Measurements from ENCODE around the gene KAT6B.

KAT6B gene

DNA sequence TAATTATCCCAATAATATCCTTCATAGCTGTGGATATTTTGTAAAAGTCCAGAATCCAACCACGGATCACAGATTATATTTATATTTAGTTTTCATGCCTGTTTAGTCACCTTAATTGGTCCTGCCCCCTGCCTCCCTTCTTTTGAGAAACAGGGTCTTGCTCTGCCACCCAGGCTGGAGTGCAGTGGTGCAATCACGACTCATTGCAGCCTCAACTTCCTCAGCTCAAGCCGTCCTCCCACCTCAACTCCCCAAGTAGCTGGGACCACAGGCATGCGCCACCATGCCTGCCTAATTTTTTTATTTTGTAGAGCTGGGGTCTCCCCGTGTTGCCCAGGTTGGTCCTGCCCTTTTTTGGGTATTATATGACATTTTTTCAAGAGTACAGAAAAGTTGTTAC lies 129.4 kb downstream of the KAT6B start:
- TF ChIP-seq, protein P1, sequence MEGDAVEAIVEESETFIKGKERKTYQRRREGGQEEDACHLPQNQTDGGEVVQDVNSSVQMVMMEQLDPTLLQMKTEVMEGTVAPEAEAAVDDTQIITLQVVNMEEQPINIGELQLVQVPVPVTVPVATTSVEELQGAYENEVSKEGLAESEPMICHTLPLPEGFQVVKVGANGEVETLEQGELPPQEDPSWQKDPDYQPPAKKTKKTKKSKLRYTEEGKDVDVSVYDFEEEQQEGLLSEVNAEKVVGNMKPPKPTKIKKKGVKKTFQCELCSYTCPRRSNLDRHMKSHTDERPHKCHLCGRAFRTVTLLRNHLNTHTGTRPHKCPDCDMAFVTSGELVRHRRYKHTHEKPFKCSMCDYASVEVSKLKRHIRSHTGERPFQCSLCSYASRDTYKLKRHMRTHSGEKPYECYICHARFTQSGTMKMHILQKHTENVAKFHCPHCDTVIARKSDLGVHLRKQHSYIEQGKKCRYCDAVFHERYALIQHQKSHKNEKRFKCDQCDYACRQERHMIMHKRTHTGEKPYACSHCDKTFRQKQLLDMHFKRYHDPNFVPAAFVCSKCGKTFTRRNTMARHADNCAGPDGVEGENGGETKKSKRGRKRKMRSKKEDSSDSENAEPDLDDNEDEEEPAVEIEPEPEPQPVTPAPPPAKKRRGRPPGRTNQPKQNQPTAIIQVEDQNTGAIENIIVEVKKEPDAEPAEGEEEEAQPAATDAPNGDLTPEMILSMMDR (IDR thresholded peaks at IDR 0.05; ENCODE audit: low read depth, low read length, missing control alignments), result no peak
- no peak for DNase-seq (ENCODE audit: low read depth)
- H3K4me3 ChIP-seq (ENCODE audit: low read depth, low read length), result no peak overlapping the region

DNA sequence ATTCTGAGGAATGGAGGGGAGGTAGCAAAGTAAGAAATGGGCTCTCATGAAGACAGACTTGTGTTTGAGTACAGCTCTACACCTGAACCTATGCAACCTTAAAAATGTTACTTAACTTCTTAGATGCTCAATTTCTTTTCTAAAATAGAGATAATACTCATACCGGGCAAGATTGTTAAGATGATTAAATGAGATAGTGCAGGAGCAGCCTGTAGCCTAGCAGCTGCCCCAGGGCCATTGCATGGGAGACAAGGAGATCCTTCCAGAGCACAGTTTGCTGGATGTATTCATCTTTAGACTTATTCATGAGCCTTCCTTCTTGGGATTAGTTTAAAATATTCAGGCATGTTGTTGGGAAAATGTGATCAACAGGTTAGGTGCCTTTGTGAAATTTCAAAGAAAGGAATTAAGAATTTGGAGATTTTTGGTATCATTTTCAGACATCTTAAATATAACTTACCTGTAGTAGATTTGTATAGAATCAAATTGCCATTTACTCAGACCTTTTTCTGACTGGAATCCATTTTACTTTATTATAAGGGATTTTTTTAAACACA lies 130.2 kb downstream of the KAT6B start:
- no peak for DNase-seq (ENCODE audit: low read depth)
- TF ChIP-seq, protein P1 (IDR thresholded peaks at IDR 0.05; ENCODE audit: low read depth, low read length, missing control alignments), result no peak
- no peak overlapping the region for H3K4me3 ChIP-seq (ENCODE audit: low read depth, low read length)

DNA sequence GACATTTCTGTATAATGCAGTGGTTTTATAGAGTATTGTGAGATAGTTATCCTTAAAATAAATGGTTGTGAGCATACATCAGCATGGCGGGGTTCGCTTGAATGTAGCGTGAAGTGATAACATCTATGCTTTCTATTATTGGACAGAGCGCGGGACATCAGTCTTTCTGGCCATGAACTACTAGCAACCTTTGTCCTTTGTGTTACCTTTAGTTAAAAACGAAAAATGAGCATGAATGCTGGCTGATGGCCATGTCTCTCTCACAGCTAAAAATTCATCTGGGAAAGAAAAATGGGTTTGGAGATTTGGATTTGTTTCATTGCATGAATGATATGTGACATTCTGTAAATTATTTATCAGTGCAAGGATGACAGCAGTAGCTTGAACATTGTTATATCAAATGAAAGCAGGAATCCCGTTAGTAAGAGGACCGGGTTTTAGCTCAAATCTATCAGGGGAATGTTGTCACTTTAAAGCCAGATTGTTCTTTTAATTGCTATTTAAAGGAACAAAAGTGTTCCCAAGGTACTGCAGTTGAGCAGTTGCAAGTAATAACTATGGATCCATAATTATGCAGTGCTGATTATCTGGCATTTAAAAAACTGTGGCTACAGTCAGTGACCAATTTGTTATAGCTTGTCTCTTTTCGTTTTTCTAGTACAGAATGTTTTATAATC lies 131.0 kb downstream of the KAT6B start:
- DNase-seq (ENCODE audit: low read depth), result no peak
- TF ChIP-seq, protein P1 (IDR thresholded peaks at IDR 0.05; ENCODE audit: low read depth, low read length, missing control alignments), result no peak
- no peak overlapping the region for H3K4me3 ChIP-seq (ENCODE audit: low read depth, low read length)

DNA sequence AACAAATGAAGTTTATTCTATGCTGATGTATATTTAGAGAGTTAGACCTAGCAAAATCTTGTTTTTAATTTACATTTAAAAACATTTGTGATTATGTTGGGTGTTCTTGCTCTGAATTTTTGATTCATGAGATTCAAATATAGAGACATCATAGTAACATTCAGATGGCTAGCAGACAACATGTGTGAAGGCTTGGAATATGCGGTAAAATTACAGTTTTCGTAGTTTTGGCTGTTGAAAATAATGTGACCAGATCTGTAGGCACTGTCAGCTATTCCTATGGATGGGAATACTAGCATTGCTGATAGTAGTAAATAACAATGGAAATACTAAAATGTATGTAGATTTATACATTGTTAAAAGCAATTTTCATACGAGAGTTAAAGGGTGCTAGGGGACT lies 131.9 kb downstream of the KAT6B start:
- TF ChIP-seq, protein P1 (IDR thresholded peaks at IDR 0.05; ENCODE audit: low read depth, low read length, missing control alignments), result no peak
- no peak for DNase-seq (ENCODE audit: low read depth)

DNA sequence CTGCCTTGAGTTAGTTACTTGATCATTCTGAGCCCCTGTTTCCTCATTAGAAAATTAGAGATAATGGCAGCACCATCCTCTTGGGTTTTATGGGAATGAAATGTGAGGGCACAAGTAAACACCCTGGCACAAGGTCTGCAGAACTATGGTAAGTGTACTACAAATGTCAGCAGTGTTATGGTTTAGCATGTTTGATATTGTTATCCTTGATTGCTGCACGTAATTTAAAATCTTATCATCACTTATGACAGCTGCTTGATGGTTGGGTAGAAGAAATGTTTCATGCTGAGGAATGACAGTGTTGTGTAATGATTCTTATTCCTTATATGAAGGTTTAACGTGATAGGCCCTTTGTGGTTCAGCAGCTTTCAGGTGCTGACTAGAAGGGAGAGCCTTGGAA lies 134.3 kb downstream of the KAT6B start:
- no peak overlapping the region for H3K4me3 ChIP-seq (ENCODE audit: low read depth, low read length)
- TF ChIP-seq, protein P1 (IDR thresholded peaks at IDR 0.05; ENCODE audit: low read depth, low read length, missing control alignments), result no peak
- no peak for DNase-seq (ENCODE audit: low read depth)

More for the DNA sequence above, 131.9 kb downstream of the KAT6B start:
- H3K4me3 ChIP-seq (ENCODE audit: low read depth, low read length), result no peak overlapping the region

DNA sequence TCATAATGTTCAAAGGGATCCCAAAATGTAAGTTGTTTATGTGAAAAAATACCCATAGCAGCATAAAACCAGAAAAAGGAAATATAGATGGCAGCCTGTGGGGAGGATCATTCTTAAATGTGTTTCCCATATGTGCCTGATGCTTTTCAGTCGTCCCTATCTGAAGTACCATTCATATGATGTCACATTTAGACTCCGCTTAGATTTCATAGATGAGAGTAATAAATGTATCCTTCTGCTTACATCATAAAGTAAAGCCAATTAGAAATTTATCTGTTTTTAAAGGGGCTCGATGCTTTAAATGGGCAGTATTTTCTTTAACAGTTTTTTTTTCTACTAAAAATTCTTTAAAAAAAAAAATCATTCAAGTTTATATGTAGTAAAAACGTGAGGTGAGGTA lies 136.1 kb downstream of the KAT6B start:
- TF ChIP-seq, protein P1 (IDR thresholded peaks at IDR 0.05; ENCODE audit: low read depth, low read length, missing control alignments), result no peak
- DNase-seq (ENCODE audit: low read depth), result no peak
- no peak overlapping the region for H3K4me3 ChIP-seq (ENCODE audit: low read depth, low read length)

DNA sequence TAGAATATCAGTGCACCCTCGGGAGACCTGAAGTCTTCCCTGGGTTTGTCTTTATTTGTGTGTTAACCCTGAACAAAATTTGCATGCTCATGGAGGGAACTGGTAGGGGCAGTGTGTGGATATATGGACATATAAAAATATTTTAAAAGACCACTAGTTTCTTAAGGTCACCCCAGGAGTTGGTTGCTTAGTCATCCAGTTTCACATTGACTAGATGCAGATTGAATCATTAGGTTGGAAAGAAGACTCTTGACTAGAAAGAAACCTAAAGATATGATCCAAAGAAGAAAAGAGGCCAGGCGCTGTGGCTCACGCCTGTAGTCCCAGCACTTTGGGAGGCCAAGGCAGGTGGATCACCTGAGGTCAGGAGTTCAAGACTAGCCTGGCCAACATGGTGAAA lies 137.1 kb downstream of the KAT6B start:
- TF ChIP-seq, protein P1 (IDR thresholded peaks at IDR 0.05; ENCODE audit: low read depth, low read length, missing control alignments), result no peak
- H3K4me3 ChIP-seq (ENCODE audit: low read depth, low read length), result no peak overlapping the region
- no peak for DNase-seq (ENCODE audit: low read depth)

All from GM12864 (cell line).